ENCODE measurements around the gene ORAI3. TPM values are rescaled to one million over a fixed set of nuclear protein-coding genes. Genes with fewer than 3 reads are reported as not detected.

The ORAI3 gene
- total RNA-seq, 1 donor from 2014 or later: 9.5 TPM

GRCh38 chr16:30922420-30922959 lies 26.4 kb upstream of the ORAI3 start:
- peak; percentile 100 for DNase-seq
- intact Hi-C loops (cut with DNase I): loop anchor here (10.0 kb wide), 1 partner anchor 1118 kb away; the partner anchor contains the start of gene MAZ
- ATAC-seq (ENCODE audit: poor library complexity): peak; percentile 88

DNA sequence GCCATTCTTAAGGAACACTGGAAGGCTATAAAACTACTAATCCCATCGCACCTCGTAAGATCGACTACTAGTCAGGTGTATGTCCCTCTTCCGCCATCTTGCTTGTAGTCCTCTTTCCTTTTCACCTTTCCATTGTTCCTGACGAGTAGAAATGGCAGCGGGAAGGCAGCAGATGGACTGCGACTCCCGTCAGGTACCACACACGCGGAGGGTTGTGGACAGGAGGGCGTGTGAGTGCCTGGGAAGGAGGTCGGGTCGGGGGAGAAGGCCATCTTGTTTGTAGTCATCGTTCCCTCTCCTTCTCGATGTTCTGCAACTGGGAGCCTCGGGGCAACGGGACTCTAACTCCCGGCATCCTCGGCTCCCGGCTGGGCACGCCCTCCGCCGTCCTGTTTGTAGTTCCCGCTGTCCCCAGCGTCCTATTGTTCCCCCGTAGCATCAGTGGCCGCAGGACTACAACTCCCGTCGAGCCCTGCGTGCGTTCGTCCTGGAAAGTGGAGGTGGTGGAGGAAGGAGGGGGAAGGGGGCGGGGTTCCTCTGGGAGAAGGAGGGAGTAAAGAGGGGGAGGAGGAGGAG lies 25.8 kb upstream of the ORAI3 start:
- ATAC-seq (ENCODE audit: poor library complexity) (peak; percentile 83), DNase-seq (peak; percentile 100)
- intact Hi-C loops (cut with DNase I): loop anchor here (10.0 kb wide), 1 partner anchor 1118 kb away; the partner anchor contains the start of gene MAZ

- peak; percentile 70 for DNase-seq
- intact Hi-C loops (cut with DNase I): loop anchor here (10.0 kb wide), 1 partner anchor 1119 kb away; the partner anchor contains the start of gene MAZ
- ATAC-seq (ENCODE audit: poor library complexity): no peak
Measured at GRCh38 chr16:30923554-30924075, 25.3 kb upstream of the ORAI3 start, which contains the start of gene FBXL19. FBXL19 (plus strand) TSS chr16:30923572; CDS start chr16:30925755, 2,183 bp downstream.

DNA sequence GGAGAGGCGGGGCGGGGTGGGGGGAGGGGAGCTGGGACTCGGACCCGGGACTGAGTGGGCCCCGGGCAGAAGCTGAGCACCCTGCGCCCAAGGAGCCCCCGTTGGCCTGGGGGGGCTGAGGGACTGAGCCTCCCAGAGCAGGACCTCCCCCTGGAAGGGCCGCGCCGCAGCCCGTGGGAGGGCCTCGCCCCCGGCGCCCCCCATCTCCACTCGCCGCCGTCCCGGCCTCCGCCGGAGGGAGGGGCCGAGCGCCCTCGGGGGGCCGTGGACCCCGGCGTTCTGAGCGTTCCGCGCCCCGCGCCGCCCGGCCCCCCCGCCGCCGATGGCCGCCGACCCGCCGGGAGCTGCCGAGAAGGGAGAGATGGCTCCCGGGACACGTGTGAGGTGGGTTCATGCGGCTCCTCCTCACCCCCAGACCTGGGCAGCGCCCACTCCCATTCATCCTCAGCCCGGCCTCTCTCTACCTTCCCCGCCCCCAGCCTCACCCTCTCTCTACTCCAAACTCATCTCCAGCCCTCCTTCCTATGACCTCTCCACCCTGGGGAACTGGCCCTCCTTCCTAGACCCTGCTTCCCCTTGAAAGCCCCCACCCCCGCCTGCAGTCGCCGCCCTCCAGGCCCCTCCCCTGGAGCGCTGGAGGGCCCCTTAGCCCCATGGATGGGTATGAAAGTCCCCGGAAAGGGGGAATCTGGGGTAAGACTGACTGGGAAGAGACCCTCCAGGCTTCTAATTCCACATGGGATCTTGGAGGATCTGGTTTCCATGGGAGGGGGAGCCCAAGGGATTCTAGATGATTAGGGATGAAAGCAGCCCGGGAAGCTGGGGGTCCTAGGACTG lies 24.6 kb upstream of the ORAI3 start:
- intact Hi-C loops (cut with DNase I): loop anchor here (10.0 kb wide), 1 partner anchor 1119 kb away; the partner anchor contains the start of gene MAZ
- DNase-seq (no peak), ATAC-seq (ENCODE audit: poor library complexity) (no peak)

DNA sequence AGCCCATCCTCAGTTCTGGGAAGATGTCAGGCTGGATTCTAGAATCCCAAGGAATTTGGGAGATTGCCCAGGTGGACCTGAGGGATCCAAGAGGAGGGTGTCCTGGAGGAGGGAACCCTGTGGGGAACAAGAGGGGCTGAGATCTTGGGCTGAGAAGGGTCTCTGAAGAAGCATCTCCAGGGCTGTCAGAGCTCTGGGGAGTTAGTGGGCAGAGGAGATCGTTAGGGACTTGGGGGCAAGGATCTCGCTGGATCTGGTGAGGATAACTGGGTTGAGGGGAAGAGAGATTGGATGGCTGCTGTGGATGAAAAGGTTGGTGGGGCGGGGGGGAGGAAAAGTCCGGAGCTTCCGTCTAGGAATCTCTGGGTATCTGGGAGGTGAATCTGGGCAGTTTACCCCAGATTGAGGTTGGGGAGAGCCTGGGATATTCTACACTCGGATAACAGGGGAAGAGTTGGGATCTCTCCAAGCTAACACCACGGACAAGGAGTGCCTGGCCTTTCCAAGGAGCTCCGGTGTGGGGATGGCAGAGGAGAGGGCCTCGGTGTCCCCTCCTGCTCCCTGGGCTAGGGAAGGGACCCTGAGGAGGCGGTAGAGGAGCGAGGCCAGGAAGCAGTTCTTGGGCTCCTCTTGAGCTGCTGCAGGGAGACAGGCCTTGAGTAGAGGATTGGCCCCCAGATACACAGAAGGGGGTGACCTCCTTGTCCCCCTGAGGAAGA lies 23.8 kb upstream of the ORAI3 start:
- no peak for DNase-seq
- ATAC-seq (ENCODE audit: poor library complexity): no peak
- intact Hi-C loops (cut with DNase I): loop anchor here (10.0 kb wide), 1 partner anchor 1120 kb away; the partner anchor contains the start of gene MAZ

GRCh38 chr16:30925632-30925987 lies 23.3 kb upstream of the ORAI3 start:
- intact Hi-C loops (cut with DNase I): loop anchor here (10.0 kb wide), 1 partner anchor 1121 kb away; the partner anchor contains the start of gene MAZ
- DNase-seq (no peak), ATAC-seq (ENCODE audit: poor library complexity) (no peak)

DNA sequence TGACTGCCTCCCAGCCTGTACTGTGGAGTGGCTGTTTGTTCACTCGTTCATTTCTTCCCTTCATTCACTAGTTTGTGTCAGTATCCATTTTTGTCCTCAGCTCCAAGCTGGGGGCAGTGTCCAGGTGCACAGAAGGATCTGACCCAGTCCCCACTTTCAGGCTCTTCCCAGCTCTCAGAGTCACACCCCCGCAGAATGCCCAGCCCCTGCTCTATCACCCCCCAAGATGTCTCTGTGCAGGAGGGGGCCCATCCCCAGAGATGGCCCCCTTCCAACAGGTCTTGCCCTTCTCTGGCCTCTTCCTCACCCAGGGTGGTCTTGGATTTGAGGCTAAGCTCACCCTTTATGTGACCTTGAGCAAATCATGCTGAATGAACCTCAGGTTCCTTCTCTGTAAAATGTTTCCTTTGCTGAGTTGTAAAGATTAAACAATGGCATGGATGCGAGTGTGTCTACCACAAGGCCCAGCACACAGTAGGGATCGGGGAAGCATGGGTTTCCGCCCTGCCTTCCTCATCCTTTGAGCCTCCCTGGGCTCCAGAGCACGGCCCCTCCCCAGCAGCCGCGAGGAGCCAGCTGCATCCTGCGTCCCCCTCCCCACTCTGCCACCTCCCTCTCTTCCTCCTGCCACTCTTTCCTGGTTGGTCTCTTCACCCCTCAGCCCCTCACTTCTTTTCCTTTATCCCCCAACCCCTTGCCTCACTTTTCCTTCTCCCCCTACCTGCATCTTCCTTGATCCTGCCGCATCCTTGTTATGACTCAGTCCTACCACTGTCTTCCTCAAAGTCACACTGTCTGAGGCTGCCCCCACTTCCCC lies 22.7 kb upstream of the ORAI3 start:
- no peak for ATAC-seq (ENCODE audit: poor library complexity)
- intact Hi-C loops (cut with DNase I): loop anchor here (10.0 kb wide), 1 partner anchor 1121 kb away; the partner anchor contains the start of gene MAZ
- no peak for DNase-seq

- intact Hi-C loops (cut with DNase I): loop anchor here (10.0 kb wide), 1 partner anchor 1122 kb away; the partner anchor contains the start of gene MAZ
- DNase-seq (no peak), ATAC-seq (ENCODE audit: poor library complexity) (no peak)
Measured at GRCh38 chr16:30926937-30927788, 21.7 kb upstream of the ORAI3 start.

DNA sequence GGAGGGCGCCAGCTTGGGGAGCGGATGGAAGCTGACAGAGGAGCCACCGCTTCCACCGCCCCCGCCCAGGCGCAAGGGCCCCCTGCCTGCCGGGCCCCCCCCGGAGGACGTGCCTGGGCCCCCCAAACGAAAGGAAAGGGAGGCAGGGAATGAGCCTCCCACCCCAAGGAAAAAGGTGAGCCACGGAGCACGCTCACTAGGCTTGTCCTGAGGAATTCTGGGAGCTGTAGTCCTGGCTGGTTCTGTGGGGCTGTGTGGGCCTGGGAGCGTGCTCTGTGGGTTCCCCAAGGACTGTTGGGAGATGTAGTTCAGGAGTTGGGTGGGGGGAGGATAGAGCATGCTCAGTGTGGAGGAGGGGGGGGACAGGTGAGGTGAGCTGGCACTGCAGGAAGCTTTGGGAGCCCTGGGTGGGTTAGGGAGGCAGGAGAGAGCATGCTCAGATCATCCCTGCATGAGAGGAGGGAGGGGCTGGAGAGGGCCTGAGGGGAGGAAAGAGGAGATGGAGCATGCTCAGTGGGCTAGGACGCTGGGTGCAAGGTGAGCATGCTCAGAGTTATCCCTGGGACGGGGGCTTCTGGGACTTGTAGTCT lies 21.0 kb upstream of the ORAI3 start:
- intact Hi-C loops (cut with DNase I): loop anchor here (10.0 kb wide), 1 partner anchor 1123 kb away; the partner anchor contains the start of gene MAZ
- peak; percentile 63 for DNase-seq
- peak; percentile 10 for ATAC-seq (ENCODE audit: poor library complexity)

DNA sequence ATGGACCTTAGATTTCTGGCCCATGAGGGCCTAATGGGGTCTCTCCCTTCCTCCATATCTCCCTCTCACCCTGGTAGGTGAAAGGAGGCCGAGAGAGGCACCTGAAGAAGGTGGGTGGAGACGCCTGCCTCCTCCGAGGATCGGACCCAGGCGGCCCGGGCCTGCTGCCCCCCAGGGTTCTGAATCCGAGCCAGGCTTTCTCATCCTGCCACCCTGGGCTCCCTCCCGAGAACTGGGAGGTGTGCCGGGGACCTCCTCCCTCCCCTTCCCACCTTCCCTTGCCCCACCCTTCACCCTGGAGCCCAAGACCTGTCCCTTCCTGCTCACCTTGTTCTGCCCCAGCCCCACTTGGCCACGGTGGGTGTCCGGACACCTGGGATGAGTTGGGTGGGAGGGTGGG lies 20.5 kb upstream of the ORAI3 start:
- ATAC-seq (ENCODE audit: poor library complexity): no peak
- intact Hi-C loops (cut with DNase I): loop anchor here (10.0 kb wide), 1 partner anchor 1124 kb away; the partner anchor contains the start of gene MAZ
- no peak for DNase-seq

GRCh38 chr16:30929167-30929566 lies 19.7 kb upstream of the ORAI3 start:
- ATAC-seq (ENCODE audit: poor library complexity) (no peak), DNase-seq (no peak)

GRCh38 chr16:30930160-30930571 lies 18.7 kb upstream of the ORAI3 start:
- intact Hi-C loops (cut with DNase I): no loop called here
- DNase-seq: no peak
- ATAC-seq (ENCODE audit: poor library complexity): no peak

More at GRCh38 chr16:30929167-30929566, 19.7 kb upstream of the ORAI3 start:
- intact Hi-C loops (cut with DNase I): loop anchor here (10.0 kb wide), 1 partner anchor 1124 kb away; the partner anchor contains the start of gene MAZ

DNA sequence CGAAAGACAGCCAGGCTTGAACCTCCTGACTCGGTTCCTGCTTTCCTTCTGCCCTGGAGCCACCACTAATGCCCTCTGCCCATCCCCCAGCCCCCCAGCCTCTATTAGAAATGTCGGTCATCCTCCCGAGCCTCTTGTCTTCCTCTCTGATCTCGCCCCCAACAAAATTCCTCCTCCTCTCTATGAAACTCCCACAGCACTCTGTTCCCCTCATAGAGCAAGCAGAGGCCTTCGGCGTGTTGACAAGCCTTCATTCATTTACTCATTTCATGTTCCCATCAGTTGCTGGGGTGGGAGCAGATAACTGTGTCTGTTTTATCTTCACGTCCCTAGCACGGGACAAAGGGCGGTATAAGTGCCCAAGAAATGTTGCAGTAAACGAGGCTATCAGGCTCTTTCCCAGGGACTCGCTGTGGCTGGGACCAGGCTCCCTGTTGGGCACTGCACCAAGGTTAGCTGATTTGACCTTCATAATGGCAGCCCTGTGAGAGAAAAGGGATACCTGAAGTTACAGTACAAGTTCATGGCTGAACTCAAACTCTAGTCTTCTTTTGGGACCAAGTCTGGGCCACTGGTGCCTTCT lies 17.7 kb upstream of the ORAI3 start:
- ATAC-seq (ENCODE audit: poor library complexity) (peak; percentile 30), DNase-seq (no peak)
- intact Hi-C loops (cut with DNase I): no loop called here

- intact Hi-C loops (cut with DNase I): no loop called here
- ATAC-seq (ENCODE audit: poor library complexity) (no peak), DNase-seq (peak; percentile 61)
Measured at GRCh38 chr16:30934827-30935557, 13.9 kb upstream of the ORAI3 start.

DNA sequence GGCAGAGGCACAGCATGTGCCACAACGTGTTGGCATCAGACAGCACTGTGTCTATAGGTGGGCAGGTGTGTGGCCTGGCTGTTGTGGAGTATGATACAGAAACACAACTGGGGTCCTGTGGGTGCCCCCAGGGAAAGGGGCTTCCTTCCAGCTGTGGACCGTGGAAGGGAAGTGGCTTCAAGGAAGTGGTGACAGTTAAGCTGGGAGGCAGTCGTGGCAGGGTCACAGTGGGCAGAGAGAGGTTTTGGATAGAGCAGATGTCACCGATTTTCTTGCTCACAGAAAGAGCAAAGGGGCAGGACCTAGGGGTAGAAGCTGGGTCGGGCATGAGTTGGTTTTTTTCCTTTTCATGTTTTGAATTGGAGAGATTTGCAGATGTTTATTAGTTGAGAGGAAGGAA lies 11.2 kb upstream of the ORAI3 start:
- ATAC-seq (ENCODE audit: poor library complexity) (no peak), DNase-seq (no peak)
- intact Hi-C loops (cut with DNase I): no loop called here

Measured in Right ventricle myocardium superior (tissue), 1 donor.